Brain microvascular endothelial cell (primary cell): ENCODE data around the gene HCN1.

Experiments
- DNase-seq: peaks from one replicate; pipeline ENCODE4 v3.0.0-alpha.2; 2020
- H3K27ac ChIP-seq: fragments of 250-450 bp; sonication (Bioruptor Pico); 2 replicates; pipeline ENCODE4 v1.5.1; 2020; ENCODE audit warnings: mild to moderate bottlenecking, moderate library complexity
- H3K27me3 ChIP-seq: fragments of 250-450 bp; sonication (Bioruptor Pico); replicated peaks from 2 replicates; pipeline ENCODE4 v1.5.1; 2020; ENCODE audit warnings: mild to moderate bottlenecking
- H3K36me3 ChIP-seq: fragments of 250-450 bp; sonication (Bioruptor Pico); replicated peaks from 2 replicates; pipeline ENCODE4 v1.5.1; 2020; ENCODE audit warnings: mild to moderate bottlenecking
- H3K4me3 ChIP-seq: 2 replicates; pipeline ENCODE4 v1.5.1; 2011; ENCODE audit warnings: low read depth, mild to moderate bottlenecking, control low read depth, low read length, moderate library complexity
- in situ Hi-C: cut with HindIII; loops from 2 replicates; pipeline ENCODE4 v1.10.0; 2017; ENCODE audit warnings: low sequenced_read_pairs, low pct_ligation_motif_present
- TF ChIP-seq, protein P1 (sequence below): IDR thresholded peaks from 2 replicates; pipeline ENCODE4 v1.5.1; 2011; ENCODE audit warnings: low read depth, mild to moderate bottlenecking, moderate library complexity, low read length, control low read depth, inconsistent platforms; ENCODE audit errors: missing control alignments

HCN1 gene

DNA sequence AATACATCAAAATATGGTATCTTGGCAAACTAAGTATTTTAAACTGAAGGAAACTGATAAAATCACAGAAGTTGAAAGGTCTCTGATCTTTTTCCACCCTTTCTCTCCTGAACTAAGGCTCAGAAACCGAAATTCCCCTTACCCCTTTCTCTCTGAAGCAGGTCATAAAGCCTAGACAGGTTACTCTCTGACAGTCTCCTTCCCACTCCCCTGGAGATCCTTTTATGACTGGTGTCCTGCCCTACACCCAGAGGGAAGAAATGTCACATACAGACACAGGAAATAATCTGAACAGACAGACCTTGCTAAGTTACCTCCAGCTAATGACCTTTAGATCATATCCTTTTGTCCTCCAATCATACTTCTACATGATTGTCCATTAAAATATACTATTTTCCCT is 127.4 kb downstream of the HCN1 start:
- TF ChIP-seq, protein P1, sequence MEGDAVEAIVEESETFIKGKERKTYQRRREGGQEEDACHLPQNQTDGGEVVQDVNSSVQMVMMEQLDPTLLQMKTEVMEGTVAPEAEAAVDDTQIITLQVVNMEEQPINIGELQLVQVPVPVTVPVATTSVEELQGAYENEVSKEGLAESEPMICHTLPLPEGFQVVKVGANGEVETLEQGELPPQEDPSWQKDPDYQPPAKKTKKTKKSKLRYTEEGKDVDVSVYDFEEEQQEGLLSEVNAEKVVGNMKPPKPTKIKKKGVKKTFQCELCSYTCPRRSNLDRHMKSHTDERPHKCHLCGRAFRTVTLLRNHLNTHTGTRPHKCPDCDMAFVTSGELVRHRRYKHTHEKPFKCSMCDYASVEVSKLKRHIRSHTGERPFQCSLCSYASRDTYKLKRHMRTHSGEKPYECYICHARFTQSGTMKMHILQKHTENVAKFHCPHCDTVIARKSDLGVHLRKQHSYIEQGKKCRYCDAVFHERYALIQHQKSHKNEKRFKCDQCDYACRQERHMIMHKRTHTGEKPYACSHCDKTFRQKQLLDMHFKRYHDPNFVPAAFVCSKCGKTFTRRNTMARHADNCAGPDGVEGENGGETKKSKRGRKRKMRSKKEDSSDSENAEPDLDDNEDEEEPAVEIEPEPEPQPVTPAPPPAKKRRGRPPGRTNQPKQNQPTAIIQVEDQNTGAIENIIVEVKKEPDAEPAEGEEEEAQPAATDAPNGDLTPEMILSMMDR: no peak
- no peak overlapping the region for H3K27ac ChIP-seq
- no peak overlapping the region for H3K4me3 ChIP-seq
- no peaks in the 10 kb centered on the region for H3K27me3 ChIP-seq
- no peak for DNase-seq
- in situ Hi-C loops: no loop called here
- no peaks in the 10 kb centered on the region for H3K36me3 ChIP-seq

DNA sequence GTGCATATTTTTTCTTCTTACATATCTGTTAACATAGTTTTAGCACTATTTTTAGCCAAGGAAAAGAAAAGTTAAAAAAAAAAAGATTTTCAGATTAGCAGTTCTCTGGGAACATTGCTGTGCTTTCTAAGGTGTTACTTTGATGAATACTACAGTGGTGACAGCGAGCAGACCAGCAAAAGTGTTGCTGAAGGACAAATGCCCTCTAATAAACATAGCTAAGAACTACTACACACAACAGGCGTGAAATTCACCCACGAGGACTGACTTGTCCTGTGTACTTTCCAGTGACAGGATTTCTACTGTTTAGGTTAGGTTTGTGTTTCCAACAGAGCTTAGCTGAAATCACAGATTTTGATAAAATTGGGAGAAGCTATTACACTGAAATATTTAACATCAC is 153.8 kb downstream of the HCN1 start:
- Histone ChIP-seq H3K4me3 (no peak overlapping the region), H3K27ac (no peak overlapping the region), H3K36me3 (no peaks in the 10 kb centered on the region), H3K27me3 (no peaks in the 10 kb centered on the region)
- DNase-seq: no peak
- TF ChIP-seq, protein P1: no peak
- in situ Hi-C loops: no loop called here

DNA sequence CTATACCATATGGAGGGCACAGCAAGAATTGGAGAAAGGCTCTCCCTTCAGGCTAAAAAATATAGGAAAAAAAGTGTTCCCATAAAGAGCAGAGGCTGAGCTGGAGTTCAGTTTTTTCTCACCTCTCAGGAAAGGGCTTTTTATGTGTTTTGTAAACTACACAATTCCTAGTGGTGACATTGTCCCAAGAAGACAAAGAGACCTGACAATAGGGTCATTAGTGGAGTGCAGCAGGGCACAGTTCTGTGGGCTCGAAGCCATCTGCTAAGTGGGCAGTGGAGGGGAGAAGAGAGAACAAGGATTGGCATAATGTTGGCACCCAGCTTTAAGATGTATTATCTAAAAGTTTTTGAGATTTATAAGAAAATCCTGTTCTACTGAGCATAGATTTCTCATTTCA is 162.5 kb downstream of the HCN1 start:
- TF ChIP-seq, protein P1: no peak
- Histone ChIP-seq H3K36me3 (no peaks in the 10 kb centered on the region), H3K4me3 (no peak overlapping the region), H3K27me3 (no peaks in the 10 kb centered on the region), H3K27ac (no peak overlapping the region)
- in situ Hi-C loops: no loop called here
- DNase-seq: no peak

DNA sequence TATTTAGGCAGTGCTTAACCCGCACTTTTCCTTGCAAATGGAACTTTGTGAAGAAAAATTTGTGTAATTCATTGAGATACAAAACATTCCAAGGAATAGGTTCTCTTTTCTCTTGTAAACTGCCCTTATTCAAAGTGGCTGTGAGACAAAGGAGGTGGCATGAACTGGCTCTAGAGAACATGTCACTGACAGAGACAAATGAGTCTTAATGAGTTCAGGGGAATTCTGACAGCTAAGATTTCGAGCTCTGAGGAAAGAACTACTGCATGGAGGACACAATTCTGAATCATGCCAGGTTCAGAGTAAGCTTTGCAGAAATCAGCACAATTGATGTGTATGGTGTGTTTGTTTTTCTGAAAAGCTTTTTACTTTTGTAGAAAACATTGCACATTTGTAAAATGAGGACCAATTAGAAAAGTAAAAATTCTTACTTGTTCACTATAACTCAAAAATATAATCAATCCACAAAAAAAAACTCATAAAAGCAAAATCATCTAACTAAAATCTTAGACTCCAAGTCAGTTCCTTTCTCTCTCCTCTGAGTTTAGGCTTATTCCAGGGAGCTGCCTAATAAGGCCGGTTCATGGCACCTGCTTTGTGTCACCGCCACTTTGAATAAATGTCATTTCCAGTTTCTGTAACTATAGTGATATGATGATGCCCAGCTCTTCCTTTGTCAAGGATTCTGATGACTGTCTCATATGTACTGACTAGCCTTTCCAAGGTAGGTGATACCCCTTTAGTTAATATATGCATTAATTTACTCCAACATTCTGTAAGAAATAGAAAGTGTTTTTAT is 163.2 kb downstream of the HCN1 start:
- in situ Hi-C loops: no loop called here
- H3K36me3 ChIP-seq: no peaks in the 10 kb centered on the region
- no peak for DNase-seq
- TF ChIP-seq, protein P1: no peak
- H3K4me3 ChIP-seq: no peak overlapping the region
- H3K27me3 ChIP-seq: no peaks in the 10 kb centered on the region
- no peak overlapping the region for H3K27ac ChIP-seq

DNA sequence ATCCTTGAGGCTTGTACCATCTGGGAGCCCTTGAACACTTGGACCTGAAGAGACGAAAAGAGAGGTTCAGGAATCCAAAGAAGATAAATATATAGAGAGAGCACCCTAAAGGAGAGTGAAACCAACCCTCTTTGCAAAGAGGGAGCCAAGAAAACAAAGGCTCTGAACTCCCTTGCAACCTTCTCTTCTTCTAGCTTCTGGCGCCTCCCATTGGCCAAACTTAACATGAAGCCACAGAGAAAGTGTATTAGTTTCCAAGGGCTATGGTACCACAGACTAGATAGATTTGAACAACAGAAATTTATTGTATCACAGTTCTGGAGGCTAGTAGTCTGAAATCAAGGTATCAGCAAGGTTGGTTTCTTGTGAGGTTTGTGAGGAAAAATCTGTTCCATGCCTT is 175.1 kb downstream of the HCN1 start:
- TF ChIP-seq, protein P1: peak; percentile 15
- no peaks in the 10 kb centered on the region for H3K27me3 ChIP-seq
- no peak for DNase-seq
- no peaks in the 10 kb centered on the region for H3K36me3 ChIP-seq
- H3K4me3 ChIP-seq: no peak overlapping the region
- H3K27ac ChIP-seq: no peak overlapping the region
- in situ Hi-C loops: no loop called here

DNA sequence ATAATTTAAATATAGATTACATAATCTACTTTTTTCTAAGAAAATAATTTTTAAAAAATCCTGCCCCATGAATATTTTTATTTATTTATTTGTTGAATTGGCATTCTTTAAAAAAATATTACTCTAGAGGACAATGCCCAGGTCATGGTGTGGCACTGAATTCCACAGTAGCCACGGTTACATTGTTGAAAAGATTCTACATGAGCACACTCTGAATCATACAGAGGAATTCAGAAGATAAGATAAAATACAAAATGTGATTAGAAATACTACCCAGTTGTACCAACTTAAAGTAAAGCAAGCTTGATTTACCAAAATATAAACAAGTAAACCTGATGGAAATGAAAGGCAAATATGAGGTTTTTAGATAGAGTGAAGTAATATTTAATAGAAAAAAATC is 183.7 kb downstream of the HCN1 start:
- H3K27me3 ChIP-seq: no peaks in the 10 kb centered on the region
- no peaks in the 10 kb centered on the region for H3K36me3 ChIP-seq
- H3K4me3 ChIP-seq: no peak overlapping the region
- in situ Hi-C loops: no loop called here
- no peak overlapping the region for H3K27ac ChIP-seq
- DNase-seq: no peak
- TF ChIP-seq, protein P1: no peak
